Right lobe of liver (tissue), 4 donors: ENCODE measurements around the gene MTUS2.

Source experiments
- POLR2A ChIP-seq: fragments of 450-650 bp; IDR thresholded peaks from one replicate; pipeline ENCODE4 v1.6.1; 2017; ENCODE audit warnings: antibody characterized with exemption, mild to moderate bottlenecking
- TF ChIP-seq, protein P1 (sequence below), 4 donors: fragments of 200-600 bp in 3 of 4; fragments of 450-650 bp in 1 of 4; IDR thresholded peaks; one replicate each; pipeline versions ENCODE4 v1.5.1 to v1.8.0; 2016 to 2022; ENCODE audit warnings: antibody characterized with exemption in 4 of 4, mild to moderate bottlenecking in 2 of 4
- donor health status: DM: no; HTN: no; CAD: no.
- donor health status: DM: no; HTN: no; CAD: no.
- donor health status: DM: no; HTN: yes; CAD: no.

DNA sequence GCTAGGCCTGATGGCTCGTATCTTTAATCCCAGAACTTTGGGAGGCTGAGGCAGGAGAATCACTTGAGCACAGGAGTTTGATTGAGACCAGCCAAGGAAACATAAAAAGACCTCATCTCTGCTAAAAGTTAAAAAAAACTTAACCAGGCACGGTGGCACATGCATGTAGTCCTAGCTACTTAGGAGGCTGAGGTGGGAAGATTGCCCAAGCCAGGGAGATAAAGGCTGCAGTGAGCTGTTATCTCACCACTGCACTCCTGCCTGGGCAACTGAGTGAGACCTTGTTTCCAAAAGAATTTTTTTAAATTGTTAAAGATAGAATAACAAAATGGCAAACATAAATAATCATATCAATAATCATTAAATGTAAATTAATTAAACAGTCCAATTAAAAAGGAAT, 365.8 kb downstream of the MTUS2 start:
- TF ChIP-seq, protein P1, sequence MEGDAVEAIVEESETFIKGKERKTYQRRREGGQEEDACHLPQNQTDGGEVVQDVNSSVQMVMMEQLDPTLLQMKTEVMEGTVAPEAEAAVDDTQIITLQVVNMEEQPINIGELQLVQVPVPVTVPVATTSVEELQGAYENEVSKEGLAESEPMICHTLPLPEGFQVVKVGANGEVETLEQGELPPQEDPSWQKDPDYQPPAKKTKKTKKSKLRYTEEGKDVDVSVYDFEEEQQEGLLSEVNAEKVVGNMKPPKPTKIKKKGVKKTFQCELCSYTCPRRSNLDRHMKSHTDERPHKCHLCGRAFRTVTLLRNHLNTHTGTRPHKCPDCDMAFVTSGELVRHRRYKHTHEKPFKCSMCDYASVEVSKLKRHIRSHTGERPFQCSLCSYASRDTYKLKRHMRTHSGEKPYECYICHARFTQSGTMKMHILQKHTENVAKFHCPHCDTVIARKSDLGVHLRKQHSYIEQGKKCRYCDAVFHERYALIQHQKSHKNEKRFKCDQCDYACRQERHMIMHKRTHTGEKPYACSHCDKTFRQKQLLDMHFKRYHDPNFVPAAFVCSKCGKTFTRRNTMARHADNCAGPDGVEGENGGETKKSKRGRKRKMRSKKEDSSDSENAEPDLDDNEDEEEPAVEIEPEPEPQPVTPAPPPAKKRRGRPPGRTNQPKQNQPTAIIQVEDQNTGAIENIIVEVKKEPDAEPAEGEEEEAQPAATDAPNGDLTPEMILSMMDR (IDR thresholded peaks at IDR 0.05) = no peak
- no peak for TF ChIP-seq POLR2A
